Measurements from ENCODE around the gene CXCL17.
"Not testable (repeated sequence)": the region's sequence is repeated elsewhere in the genome, so short reads cannot be mapped to it uniquely, and the experiment has no call there.

The CXCL17 gene

GRCh38 chr19:42450314-42450934 lies 7.7 kb upstream of the CXCL17 start:
- peak; percentile 95 for DNase-seq (ENCODE audit: low read depth)
- TF ChIP-seq, protein P1, sequence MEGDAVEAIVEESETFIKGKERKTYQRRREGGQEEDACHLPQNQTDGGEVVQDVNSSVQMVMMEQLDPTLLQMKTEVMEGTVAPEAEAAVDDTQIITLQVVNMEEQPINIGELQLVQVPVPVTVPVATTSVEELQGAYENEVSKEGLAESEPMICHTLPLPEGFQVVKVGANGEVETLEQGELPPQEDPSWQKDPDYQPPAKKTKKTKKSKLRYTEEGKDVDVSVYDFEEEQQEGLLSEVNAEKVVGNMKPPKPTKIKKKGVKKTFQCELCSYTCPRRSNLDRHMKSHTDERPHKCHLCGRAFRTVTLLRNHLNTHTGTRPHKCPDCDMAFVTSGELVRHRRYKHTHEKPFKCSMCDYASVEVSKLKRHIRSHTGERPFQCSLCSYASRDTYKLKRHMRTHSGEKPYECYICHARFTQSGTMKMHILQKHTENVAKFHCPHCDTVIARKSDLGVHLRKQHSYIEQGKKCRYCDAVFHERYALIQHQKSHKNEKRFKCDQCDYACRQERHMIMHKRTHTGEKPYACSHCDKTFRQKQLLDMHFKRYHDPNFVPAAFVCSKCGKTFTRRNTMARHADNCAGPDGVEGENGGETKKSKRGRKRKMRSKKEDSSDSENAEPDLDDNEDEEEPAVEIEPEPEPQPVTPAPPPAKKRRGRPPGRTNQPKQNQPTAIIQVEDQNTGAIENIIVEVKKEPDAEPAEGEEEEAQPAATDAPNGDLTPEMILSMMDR (IDR thresholded peaks at IDR 0.05; ENCODE audit: insufficient read depth, low read depth, low read length, missing control alignments), result peak; percentile 79
- H3K4me3 ChIP-seq (ENCODE audit: low read depth, low read length), result no peak overlapping the region

DNA sequence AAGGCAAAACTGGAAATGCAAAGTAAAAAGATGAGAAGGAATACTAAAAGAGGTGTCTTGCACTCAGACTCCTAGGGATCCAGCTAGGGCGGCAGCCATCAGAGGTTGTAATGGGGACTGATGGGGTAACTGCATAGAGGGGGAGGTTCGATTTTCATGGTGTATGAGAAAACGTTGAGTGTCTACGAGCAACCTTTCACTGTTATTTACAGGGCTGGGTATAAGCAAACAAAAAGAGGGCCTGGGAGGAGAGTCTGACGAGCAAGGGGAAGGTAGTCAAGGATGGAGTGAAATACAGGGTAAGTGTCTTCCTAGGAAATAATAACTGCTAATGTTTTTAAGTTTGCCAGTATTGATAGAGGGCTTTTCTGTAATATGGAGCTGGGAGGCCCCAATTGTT lies 5.6 kb upstream of the CXCL17 start:
- H3K4me3 ChIP-seq (ENCODE audit: low read depth, low read length); DNase-seq (ENCODE audit: low read depth): not testable (repeated sequence)

GRCh38 chr19:42445948-42446347 lies 3.2 kb upstream of the CXCL17 start:
- no peak for DNase-seq (ENCODE audit: low read depth)
- TF ChIP-seq, protein P1 (IDR thresholded peaks at IDR 0.05; ENCODE audit: insufficient read depth, low read depth, low read length, missing control alignments), result no peak
- no peak overlapping the region for H3K4me3 ChIP-seq (ENCODE audit: low read depth, low read length)

DNA sequence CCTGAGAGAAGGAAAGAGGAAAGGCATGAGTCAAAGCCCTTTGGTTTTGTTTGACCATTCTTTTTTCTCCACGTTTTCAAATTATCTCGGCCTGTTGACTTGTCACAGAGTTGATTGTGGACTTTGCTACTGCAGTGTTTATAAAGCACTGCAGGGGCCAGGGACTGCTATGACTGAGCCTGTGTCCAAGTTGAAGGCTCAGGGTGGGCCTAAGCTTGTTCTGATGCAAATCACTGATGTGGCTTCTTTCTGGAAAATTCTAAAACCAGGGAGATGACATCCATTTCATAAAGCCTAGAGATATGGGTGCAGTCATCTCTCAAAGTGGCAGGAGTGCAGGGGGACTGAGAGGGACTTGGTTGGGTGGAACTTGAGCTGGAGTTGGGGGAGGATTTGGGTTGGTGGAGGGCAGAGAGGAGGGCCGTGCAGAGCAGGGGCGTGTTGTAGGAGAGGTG lies 1.2 kb upstream of the CXCL17 start:
- no peak overlapping the region for H3K4me3 ChIP-seq (ENCODE audit: low read depth, low read length)
- TF ChIP-seq, protein P1 (IDR thresholded peaks at IDR 0.05; ENCODE audit: insufficient read depth, low read depth, low read length, missing control alignments), result no peak
- no peak for DNase-seq (ENCODE audit: low read depth)

GRCh38 chr19:42441049-42441445 lies 1.7 kb downstream of the CXCL17 start:
- H3K4me3 ChIP-seq (ENCODE audit: low read depth, low read length), result no peak overlapping the region
- TF ChIP-seq, protein P1 (IDR thresholded peaks at IDR 0.05; ENCODE audit: insufficient read depth, low read depth, low read length, missing control alignments), result no peak
- no peak for DNase-seq (ENCODE audit: low read depth)

DNA sequence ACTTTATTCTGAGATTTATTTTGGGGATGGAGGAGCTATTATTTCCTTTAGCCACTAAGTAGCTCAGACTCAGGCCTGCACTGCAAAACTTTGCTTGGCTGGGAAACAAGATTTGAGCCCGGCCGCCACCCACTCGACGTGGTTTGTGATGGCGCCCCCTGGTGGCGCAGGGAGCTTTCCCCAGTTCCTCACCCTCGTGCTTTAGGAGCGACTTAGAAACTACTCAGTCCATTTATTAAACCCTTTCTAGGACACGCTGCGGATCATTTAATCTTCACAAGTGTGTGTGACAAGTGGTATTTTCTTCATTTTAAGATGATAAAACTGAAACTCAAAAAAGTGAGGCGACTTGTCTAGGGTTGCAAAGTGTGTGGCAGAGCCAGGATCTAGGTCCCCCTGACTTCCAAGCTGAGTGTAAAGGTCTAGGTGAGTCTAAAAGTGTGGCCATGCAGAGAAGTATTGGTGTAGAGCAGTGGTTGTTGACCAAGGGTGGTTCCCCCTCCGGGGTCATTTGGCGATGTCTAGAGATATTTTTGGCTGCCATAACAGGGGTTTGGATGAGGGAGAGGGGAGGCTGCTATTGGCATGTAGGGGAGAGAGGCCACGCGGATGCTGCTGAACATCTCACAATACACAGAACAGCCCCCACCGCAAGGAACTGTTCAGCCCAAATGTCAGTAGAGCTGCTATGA lies 2.2 kb downstream of the CXCL17 start:
- H3K4me3 ChIP-seq (ENCODE audit: low read depth, low read length), result no peak overlapping the region
- TF ChIP-seq, protein P1 (IDR thresholded peaks at IDR 0.05; ENCODE audit: insufficient read depth, low read depth, low read length, missing control alignments), result peak; percentile 95
- peak; percentile 80 for DNase-seq (ENCODE audit: low read depth)

DNA sequence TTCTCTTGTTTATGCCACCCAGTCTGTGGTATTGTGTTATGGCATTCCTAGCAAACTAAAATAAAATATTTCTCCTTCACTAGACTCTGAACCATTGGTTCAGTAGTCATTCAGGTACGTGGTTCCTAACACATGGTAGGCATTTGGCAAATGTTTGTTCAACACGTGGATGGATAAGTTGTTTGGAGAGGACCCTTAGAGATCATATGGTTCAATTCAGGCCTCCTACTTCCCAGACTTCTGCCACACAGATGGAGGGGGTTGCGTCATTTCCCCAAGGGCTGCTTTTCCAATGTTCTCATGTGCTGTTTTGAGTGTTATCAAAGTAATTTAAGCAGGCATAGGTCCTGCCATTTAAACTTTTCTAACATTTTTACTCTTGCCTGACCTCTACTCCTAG lies 6.7 kb downstream of the CXCL17 start:
- H3K4me3 ChIP-seq (ENCODE audit: low read depth, low read length), result no peak overlapping the region
- TF ChIP-seq, protein P1 (IDR thresholded peaks at IDR 0.05; ENCODE audit: insufficient read depth, low read depth, low read length, missing control alignments), result no peak
- DNase-seq (ENCODE audit: low read depth), result no peak

Data from GM12865 (cell line).